Breast epithelium (tissue), 4 donors: ENCODE results near the gene ANAPC2. TPM values are rescaled to one million over a fixed set of nuclear protein-coding genes. Genes with fewer than 3 reads are reported as not detected.

ENCODE experiments used
- DNase-seq, 2 donors: peaks; one replicate each; pipeline ENCODE4 v3.0.0-alpha.2; 2019; ENCODE audit warnings: low spot score in 2 of 2
- H3K27ac ChIP-seq, 2 donors: fragments of 200-600 bp; sonication (generic) in 1 of 2; one replicate each; pipeline ENCODE4 v1.5.1; 2016 to 2019; ENCODE audit warnings: mild to moderate bottlenecking in 1 of 2
- H3K27me3 ChIP-seq, 2 donors: fragments of 200-600 bp; sonication (generic) in 1 of 2; one replicate each; pipeline versions ENCODE4 v1.5.1 to v1.6.0; 2017 to 2019; ENCODE audit warnings: control low read depth in 1 of 2, mild to moderate bottlenecking in 1 of 2
- H3K36me3 ChIP-seq: fragments of 200-600 bp; one replicate; pipeline ENCODE4 v1.5.1; 2019
- H3K4me1 ChIP-seq, 2 donors: fragments of 200-600 bp; sonication (generic); one replicate each; pipeline ENCODE4 v1.5.1; 2016 to 2019; ENCODE audit warnings: control low read depth in 1 of 2
- H3K4me3 ChIP-seq, 3 donors: fragments of 200-600 bp; sonication (generic); 1 replicate in 2 of 3; 2 replicates in 1 of 3; pipeline ENCODE4 v1.5.1; 2016 to 2019; ENCODE audit warnings: mild to moderate bottlenecking in 3 of 3, moderate library complexity in 2 of 3
- H3K9me3 ChIP-seq, 2 donors: fragments of 200-600 bp; sonication (generic) in 1 of 2; one replicate each; pipeline ENCODE4 v1.5.1; 2016 to 2019; ENCODE audit warnings: control low read depth in 1 of 2
- POLR2A ChIP-seq: fragments of 450-650 bp; IDR thresholded peaks from one replicate; pipeline ENCODE4 v1.6.1; 2016; ENCODE audit warnings: antibody characterized with exemption, mild to moderate bottlenecking, moderate library complexity
- POLR2AphosphoS5 ChIP-seq, 3 donors: sonication (generic); formaldehyde crosslinking; IDR thresholded peaks; one replicate each; pipeline ENCODE4 v1.6.1; 2017; ENCODE audit warnings: antibody characterized with exemption in 3 of 3
- intact Hi-C: fragments of 100-400 bp; cut with DNase I; formaldehyde crosslinking; loops from one replicate; pipeline ENCODE4 v1.15.1; 2023; ENCODE audit warnings: low total_unique reads
- total RNA-seq, 3 donors: library from RNA; depleted of rRNA; stranded (reverse); fragments of >200 nt; gene quantifications; one replicate each; pipeline ENCODE4 v1.1.0, GENCODE V29; 2016
- TF ChIP-seq, protein P1 (sequence below), 3 donors: fragments of 450-650 bp; IDR thresholded peaks; one replicate each; pipeline ENCODE4 v1.5.1; 2016 to 2017; ENCODE audit warnings: antibody characterized with exemption in 3 of 3, mild to moderate bottlenecking in 3 of 3, moderate library complexity in 3 of 3

ANAPC2 gene
- total RNA-seq, 3 donors from 2014 or later: 32.0 to 35.7 (median 32.9) TPM

DNA sequence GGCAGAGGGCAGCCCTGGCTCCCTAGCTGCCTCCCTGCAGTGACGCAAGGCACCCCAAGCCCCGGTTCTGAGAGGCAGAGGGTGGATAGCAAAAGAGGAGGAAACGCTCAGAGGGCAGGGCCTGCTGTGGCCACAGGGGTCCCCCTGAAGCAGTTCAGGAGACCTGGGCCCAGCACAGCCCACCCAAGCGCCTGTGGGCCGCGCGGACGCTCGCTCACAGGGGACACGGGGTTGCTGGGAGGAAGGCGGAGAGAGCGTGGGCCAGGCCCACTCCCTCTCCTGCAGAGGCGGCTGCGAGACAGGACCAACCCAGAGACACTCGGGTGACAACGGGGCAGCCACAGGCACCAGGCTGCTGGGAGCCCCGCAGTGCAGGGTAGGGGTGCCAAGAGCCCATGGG, 8.6 kb downstream of the ANAPC2 start:
- Histone ChIP-seq H3K27me3 (no peaks in the 10 kb centered on the region), H3K9me3 (no peaks in the 10 kb centered on the region), H3K4me1 (no peaks in the 10 kb centered on the region), H3K36me3 (peaks cover 4% of the 10 kb centered on the region), H3K4me3 (no peak overlapping the region), H3K27ac (no peak overlapping the region)
- TF ChIP-seq, protein P1, sequence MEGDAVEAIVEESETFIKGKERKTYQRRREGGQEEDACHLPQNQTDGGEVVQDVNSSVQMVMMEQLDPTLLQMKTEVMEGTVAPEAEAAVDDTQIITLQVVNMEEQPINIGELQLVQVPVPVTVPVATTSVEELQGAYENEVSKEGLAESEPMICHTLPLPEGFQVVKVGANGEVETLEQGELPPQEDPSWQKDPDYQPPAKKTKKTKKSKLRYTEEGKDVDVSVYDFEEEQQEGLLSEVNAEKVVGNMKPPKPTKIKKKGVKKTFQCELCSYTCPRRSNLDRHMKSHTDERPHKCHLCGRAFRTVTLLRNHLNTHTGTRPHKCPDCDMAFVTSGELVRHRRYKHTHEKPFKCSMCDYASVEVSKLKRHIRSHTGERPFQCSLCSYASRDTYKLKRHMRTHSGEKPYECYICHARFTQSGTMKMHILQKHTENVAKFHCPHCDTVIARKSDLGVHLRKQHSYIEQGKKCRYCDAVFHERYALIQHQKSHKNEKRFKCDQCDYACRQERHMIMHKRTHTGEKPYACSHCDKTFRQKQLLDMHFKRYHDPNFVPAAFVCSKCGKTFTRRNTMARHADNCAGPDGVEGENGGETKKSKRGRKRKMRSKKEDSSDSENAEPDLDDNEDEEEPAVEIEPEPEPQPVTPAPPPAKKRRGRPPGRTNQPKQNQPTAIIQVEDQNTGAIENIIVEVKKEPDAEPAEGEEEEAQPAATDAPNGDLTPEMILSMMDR (IDR thresholded peaks at IDR 0.05): no peak
- TF ChIP-seq POLR2AphosphoS5 (IDR thresholded peaks at IDR 0.05): no peak
- TF ChIP-seq POLR2A: no peak
- DNase-seq: no peak
- intact Hi-C loops: no loop called here

DNA sequence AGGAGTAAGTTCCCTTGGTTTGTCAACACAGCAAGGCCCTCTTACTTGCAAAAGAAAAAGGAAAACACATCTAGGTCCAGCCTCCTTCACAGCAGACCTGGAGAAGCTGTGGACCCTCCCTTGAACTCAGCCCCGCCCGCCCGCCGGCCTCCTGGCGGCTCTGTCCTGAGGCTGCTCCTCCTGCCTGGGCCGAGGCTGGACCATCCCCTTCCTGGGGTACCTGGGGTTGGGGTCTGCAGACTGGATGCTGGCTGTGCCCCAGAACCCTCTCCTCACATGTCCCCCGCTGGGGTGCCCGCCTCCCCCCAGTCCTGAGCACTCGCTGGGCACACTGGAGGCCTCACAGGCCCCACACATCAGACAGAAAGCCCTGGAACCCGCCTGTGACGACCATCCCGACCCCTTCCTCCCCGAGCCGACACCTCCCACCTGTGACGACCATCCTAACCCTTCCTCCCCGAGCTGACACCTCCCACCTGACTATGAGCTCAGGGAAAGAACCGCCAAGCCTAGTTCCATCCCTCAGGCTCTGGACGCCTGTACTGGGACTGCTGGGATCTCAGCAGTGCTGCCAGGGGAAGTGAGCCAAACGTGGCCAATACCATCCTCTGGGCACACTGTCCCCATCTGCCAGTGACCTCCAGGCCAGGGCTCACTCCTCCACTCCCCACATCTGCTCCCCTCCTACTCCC, 9.3 kb downstream of the ANAPC2 start:
- TF ChIP-seq POLR2A (no peak), POLR2AphosphoS5 (IDR thresholded peaks at IDR 0.05) (no peak)
- TF ChIP-seq, protein P1 (IDR thresholded peaks at IDR 0.05): no peak
- H3K36me3 ChIP-seq: peaks cover 4% of the 10 kb centered on the region
- no peaks in the 10 kb centered on the region for H3K27me3 ChIP-seq
- no peaks in the 10 kb centered on the region for H3K9me3 ChIP-seq
- no peaks in the 10 kb centered on the region for H3K4me1 ChIP-seq
- intact Hi-C loops: no loop called here
- no peak overlapping the region for H3K4me3 ChIP-seq
- DNase-seq: no peak
- H3K27ac ChIP-seq: no peak overlapping the region

DNA sequence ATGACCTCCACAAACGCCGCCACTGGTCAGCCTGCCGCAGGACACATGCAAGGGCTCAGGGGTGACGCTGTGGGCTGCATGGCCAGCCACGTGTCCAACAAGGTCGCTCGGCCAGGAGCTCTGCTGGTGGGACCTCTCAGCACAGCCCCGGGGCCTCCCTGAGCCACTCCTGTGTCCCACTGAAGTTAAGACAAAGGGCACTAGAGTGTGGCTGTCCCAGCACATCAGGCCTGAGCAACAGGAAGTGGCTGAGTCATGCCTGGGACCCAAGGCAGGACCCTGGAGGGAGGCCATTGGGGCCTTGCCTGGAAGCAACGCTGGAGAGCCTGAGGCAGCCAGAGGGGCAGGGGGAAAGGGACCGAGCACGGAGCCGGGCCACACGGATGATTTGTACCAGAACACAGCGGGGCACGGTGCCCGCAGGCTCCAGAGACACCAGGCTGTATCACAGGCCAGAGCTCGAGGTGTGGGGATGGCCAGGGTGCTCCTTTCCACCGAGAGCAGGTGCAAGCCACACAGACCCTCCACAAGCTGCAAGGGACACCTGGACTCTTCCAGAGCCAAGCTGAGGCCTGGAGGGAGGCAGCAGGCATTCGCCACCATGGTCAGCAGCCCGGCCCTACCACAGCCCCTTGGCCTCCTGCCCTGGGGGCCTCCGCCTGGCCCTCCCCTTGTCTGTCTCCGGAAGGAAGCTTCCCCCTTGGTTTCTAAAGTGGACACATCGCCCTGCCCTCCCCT, 10.0 kb downstream of the ANAPC2 start:
- Histone ChIP-seq H3K27ac (no peak overlapping the region), H3K9me3 (no peaks in the 10 kb centered on the region), H3K4me3 (no peak overlapping the region), H3K4me1 (peaks cover 0 to 3% of the 10 kb centered on the region in 2 donors), H3K27me3 (no peaks in the 10 kb centered on the region), H3K36me3 (peaks cover 4% of the 10 kb centered on the region)
- DNase-seq: no peak
- intact Hi-C loops: no loop called here
- TF ChIP-seq POLR2AphosphoS5 (IDR thresholded peaks at IDR 0.05) (no peak), POLR2A (no peak)
- TF ChIP-seq, protein P1 (IDR thresholded peaks at IDR 0.05): no peak

DNA sequence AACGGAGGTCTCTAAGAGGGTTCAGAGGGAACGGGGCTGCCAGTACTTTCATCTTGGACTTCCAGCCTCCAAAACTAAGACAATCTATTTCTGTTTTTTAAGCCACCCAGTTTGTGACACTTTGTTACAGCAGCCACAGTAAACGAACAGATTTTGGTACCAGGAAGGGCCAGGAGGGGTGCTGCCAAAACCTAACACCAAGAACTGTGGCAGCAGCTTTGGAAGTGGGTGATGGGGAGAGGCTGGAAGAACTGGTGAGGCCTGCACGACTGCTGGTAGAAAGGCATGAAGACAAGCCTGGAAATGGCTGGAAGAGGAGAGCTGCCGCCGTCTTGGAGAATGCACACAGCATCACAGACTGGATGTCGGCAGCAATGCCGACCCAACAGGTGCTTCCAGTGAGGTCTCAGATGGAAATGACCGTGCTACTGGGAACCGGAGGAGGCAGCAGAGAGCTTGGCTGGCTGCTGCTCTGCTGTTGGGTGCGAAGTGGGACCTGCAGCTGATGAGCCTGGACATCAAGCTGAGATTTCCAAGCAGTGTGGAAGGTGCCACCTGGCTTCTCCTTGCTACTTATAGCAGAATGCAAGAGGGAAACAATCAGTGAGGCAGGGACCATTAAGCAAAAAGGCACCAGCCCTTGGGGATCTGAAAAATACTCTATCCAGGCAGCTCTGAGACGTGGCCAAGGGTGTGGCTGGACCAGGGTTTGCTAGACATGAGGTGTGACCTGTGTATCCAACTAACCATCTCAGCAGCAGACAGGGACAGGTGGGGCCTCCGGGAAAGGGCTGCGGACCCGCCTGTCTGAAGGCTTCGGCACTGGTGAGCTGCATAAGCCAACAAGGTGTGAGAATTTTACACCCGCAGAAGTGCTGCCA, 11.8 kb downstream of the ANAPC2 start:
- no peaks in the 10 kb centered on the region for H3K9me3 ChIP-seq
- H3K4me1 ChIP-seq: peaks cover 10 to 11% of the 10 kb centered on the region in 2 donors
- DNase-seq: no peak
- no peaks in the 10 kb centered on the region for H3K27me3 ChIP-seq
- H3K27ac ChIP-seq: no peak overlapping the region
- H3K4me3 ChIP-seq: no peak overlapping the region
- peaks cover 3% of the 10 kb centered on the region for H3K36me3 ChIP-seq
- TF ChIP-seq POLR2AphosphoS5 (IDR thresholded peaks at IDR 0.05): no peak
- TF ChIP-seq, protein P1 (IDR thresholded peaks at IDR 0.05): peak in 2 of 3 donors; percentile 51 to 58
- TF ChIP-seq POLR2A: no peak
- intact Hi-C loops: no loop called here
